Gastroesophageal sphincter (tissue), 3 donors: Measurements from ENCODE around the gene TESK2.

Source experiments
- POLR2A ChIP-seq, 2 donors: fragments of 450-650 bp; IDR thresholded peaks; one replicate each; pipeline ENCODE4 v1.6.1; 2017; ENCODE audit warnings: antibody characterized with exemption in 2 of 2, mild to moderate bottlenecking in 2 of 2, moderate library complexity in 1 of 2
- POLR2AphosphoS5 ChIP-seq: sonication (generic); formaldehyde crosslinking; IDR thresholded peaks from one replicate; pipeline ENCODE4 v1.6.1; 2017; ENCODE audit warnings: antibody characterized with exemption
- TF ChIP-seq, protein P1 (sequence below), 4 experiments: fragments of 200-600 bp in 2 of 4; fragments of 450-650 bp in 2 of 4; sonication (generic) in 1 of 4; IDR thresholded peaks; one replicate each; pipeline ENCODE4 v1.5.1; 2017 to 2019; ENCODE audit warnings: antibody characterized with exemption in 4 of 4, mild to moderate bottlenecking in 2 of 4, moderate library complexity in 2 of 4

DNA sequence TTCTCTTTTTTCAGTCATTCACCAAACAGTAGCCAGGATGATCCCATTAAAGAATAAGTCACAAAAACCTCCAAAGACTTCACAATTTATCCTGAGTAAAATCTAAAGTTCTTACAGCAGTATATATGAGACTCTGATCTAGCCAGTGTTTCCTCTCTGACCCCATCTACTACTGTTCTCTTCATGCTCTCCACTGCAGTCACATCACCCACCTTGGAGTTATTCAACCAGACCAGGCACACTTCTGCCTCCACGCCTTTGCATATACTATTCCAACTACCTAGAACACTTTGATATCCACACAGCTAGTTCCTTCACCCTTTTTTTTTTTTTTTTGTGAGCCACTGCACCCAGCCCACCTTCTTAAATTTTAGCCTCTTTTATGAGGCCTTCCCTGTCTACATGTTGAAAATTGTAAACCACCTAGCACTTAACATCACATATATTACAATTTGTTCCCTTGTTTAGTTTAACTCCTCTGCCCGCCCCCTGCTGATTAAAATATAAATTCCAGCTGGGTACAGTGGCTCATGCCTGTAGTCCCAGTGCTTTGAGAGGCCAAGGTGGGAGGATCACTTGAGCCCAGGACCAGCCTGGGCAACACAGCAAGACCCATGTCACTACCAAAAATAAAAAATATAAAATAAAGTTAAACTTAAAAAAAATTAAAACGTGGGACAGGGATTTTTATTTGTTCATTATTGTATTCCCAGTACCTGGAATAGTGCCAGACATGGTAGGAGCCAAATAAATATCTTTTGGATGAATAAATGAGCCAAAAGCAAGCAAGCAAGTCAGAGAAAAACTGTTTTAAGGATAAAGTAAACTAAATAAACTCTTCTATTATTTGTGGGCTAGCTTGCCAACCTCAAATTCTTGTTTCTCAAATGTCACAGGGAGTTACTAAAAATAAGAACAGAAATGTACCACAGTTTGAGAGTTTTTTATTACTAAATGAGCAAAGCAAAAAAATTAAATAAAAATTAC is 115.6 kb downstream of the TESK2 start:
- TF ChIP-seq POLR2A (IDR thresholded peaks at IDR 0.05): no peak
- TF ChIP-seq, protein P1, sequence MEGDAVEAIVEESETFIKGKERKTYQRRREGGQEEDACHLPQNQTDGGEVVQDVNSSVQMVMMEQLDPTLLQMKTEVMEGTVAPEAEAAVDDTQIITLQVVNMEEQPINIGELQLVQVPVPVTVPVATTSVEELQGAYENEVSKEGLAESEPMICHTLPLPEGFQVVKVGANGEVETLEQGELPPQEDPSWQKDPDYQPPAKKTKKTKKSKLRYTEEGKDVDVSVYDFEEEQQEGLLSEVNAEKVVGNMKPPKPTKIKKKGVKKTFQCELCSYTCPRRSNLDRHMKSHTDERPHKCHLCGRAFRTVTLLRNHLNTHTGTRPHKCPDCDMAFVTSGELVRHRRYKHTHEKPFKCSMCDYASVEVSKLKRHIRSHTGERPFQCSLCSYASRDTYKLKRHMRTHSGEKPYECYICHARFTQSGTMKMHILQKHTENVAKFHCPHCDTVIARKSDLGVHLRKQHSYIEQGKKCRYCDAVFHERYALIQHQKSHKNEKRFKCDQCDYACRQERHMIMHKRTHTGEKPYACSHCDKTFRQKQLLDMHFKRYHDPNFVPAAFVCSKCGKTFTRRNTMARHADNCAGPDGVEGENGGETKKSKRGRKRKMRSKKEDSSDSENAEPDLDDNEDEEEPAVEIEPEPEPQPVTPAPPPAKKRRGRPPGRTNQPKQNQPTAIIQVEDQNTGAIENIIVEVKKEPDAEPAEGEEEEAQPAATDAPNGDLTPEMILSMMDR (IDR thresholded peaks at IDR 0.05): peak in 2 of 4 experiments; percentile 14 to 21
- peak; percentile 41 for TF ChIP-seq POLR2AphosphoS5
